ENCODE measurements around the gene AGRN. TPM values are rescaled to one million over a fixed set of nuclear protein-coding genes. Genes with fewer than 3 reads are reported as not detected.

Gene AGRN
- total and polyA plus RNA-seq, 8 donors = 3.5 to 459 (median 50.5) TPM

GRCh38 chr1:978835-979743, 40.8 kb upstream of the AGRN start:
- intact Hi-C loops (cut with DNase I; ENCODE audit: low total_unique reads) = loop anchor here (5.0 kb wide), 1 partner anchor 73 kb away; no protein-coding TSS in a partner anchor
- H3K4me1 ChIP-seq = peaks cover 7 to 19% (median 14%) of the 10 kb centered on the region in 4 donors
- no peak overlapping the region for H3K4me3 ChIP-seq
- no peaks in the 10 kb centered on the region for H3K9me3 ChIP-seq
- H3K36me3 ChIP-seq = no peaks in the 10 kb centered on the region
- peaks cover 0 to 72% (median 40%) of the 10 kb centered on the region in 3 donors for H3K27me3 ChIP-seq
- no peak for DNase-seq
- H3K27ac ChIP-seq = no peak overlapping the region
- 87 to 90% (median 88%) methylated on average over 34 to 60 of the region's 60 CpGs for WGBS, 5 donors
- TF ChIP-seq POLR2AphosphoS5 (IDR thresholded peaks at IDR 0.05) (no peak), EP300 (IDR thresholded peaks at IDR 0.05) (no peak), POLR2A (IDR thresholded peaks at IDR 0.05) (no peak)
- TF ChIP-seq, protein P1, sequence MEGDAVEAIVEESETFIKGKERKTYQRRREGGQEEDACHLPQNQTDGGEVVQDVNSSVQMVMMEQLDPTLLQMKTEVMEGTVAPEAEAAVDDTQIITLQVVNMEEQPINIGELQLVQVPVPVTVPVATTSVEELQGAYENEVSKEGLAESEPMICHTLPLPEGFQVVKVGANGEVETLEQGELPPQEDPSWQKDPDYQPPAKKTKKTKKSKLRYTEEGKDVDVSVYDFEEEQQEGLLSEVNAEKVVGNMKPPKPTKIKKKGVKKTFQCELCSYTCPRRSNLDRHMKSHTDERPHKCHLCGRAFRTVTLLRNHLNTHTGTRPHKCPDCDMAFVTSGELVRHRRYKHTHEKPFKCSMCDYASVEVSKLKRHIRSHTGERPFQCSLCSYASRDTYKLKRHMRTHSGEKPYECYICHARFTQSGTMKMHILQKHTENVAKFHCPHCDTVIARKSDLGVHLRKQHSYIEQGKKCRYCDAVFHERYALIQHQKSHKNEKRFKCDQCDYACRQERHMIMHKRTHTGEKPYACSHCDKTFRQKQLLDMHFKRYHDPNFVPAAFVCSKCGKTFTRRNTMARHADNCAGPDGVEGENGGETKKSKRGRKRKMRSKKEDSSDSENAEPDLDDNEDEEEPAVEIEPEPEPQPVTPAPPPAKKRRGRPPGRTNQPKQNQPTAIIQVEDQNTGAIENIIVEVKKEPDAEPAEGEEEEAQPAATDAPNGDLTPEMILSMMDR (IDR thresholded peaks at IDR 0.05) = no peak

DNA sequence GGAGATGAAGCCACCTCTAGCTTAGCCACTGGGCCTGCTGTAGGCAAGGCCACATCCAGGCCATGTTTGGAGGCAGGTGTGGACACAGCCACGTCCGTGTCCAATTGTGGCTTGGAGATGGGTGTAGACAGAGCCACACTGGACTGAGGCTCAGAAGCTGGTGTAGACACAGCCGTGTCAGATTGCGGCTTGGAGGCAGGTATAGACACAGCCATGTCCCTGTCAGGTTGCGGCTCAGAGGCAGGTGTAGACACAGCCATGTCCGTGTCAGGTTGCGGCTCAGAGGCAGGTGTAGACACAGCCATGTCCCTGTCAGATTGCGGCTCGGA, 40.2 kb upstream of the AGRN start:
- H3K9me3 ChIP-seq = no peaks in the 10 kb centered on the region
- intact Hi-C loops (cut with DNase I; ENCODE audit: low total_unique reads) = loop anchor here (5.0 kb wide), 2 partner anchors 73 to 83 kb away; no protein-coding TSS in a partner anchor
- no peak for DNase-seq
- H3K27ac ChIP-seq = no peak overlapping the region
- WGBS, 5 donors = 85 to 95% (median 92%) methylated on average over 5 to 9 of the region's 9 CpGs
- no peaks in the 10 kb centered on the region for H3K36me3 ChIP-seq
- H3K4me1 ChIP-seq = peaks cover 7 to 23% (median 16%) of the 10 kb centered on the region in 4 donors
- TF ChIP-seq EP300 (IDR thresholded peaks at IDR 0.05) = no peak
- no peak for TF ChIP-seq POLR2AphosphoS5 (IDR thresholded peaks at IDR 0.05)
- TF ChIP-seq POLR2A (IDR thresholded peaks at IDR 0.05) = no peak
- peaks cover 0 to 72% (median 36%) of the 10 kb centered on the region in 3 donors for H3K27me3 ChIP-seq
- H3K4me3 ChIP-seq = no peak overlapping the region

DNA sequence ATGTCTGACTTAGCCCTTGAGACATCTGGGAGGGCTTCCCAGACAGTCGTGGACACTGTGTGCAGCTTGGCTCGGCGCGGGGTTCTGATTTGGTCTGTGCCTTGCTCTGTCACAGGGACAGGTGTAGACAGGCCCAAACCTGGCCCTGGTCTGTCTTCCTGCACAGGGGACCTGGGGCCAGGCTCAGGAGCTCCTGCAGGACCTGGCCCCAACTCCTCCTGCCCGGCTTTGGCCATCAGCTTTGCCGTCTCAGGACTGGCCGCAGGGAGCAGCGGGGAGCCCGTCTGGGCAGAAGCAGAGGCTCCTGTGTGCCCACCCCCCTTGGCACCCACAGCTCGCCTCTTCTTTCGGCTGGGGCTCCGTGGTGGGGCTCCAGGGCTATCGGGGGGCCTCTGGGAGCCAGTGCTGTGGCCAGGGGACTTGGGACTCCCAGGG, 39.8 kb upstream of the AGRN start:
- intact Hi-C loops (cut with DNase I; ENCODE audit: low total_unique reads) = loop anchor here (5.0 kb wide), 1 partner anchor 82 kb away; no protein-coding TSS in a partner anchor
- peaks cover 7 to 21% (median 16%) of the 10 kb centered on the region in 4 donors for H3K4me1 ChIP-seq
- WGBS, 5 donors = 70 to 81% (median 75%) methylated on average over 8 to 13 of the region's 13 CpGs
- no peak for DNase-seq
- H3K36me3 ChIP-seq = no peaks in the 10 kb centered on the region
- H3K9me3 ChIP-seq = no peaks in the 10 kb centered on the region
- H3K27ac ChIP-seq = no peak overlapping the region
- TF ChIP-seq, protein P1 (IDR thresholded peaks at IDR 0.05) = no peak
- TF ChIP-seq EP300 (IDR thresholded peaks at IDR 0.05) = no peak
- TF ChIP-seq POLR2AphosphoS5 (IDR thresholded peaks at IDR 0.05) = no peak
- no peak for TF ChIP-seq POLR2A (IDR thresholded peaks at IDR 0.05)
- no peak overlapping the region for H3K4me3 ChIP-seq
- peaks cover 0 to 72% (median 40%) of the 10 kb centered on the region in 3 donors for H3K27me3 ChIP-seq

DNA sequence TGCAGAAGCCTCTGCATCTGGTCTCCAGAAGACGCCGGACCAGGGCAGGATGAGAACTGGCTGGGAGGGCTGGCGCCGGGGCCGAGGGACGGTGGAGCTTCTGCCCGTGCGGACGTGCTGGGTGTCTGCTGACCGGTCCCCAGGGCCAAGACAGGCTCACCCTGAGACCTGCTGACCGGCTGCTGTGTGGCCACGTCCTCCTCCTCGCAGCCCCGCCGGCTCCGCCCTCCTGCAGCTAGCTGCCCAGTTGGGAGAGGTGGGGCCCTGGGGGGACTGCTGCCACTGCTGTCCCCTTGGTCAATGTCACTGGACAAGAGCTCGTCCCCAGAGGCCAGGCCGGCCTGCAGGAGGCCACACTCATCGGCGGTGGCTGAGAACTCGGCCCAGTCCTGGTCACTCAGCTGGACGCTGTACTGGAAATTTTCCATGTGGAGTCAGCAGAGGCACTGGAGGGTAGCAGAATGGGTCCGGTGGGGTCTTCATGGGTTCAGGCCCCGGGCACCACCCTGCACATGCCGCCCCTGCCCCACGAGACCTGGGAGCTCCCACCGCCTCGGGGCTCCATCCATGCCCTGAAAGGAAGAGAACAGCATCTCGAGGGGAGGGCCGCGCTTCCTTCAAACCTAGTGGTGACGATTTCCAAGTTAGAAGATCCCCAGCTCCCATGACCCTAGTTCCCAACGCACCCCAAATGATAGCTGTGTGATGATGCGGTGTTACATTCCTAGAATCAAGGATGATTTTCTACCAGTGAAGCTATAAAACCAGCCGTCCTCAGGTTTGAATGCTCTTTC, 39.1 kb upstream of the AGRN start:
- Histone ChIP-seq H3K36me3 (no peaks in the 10 kb centered on the region), H3K27ac (no peak overlapping the region), H3K4me1 (peaks cover 6 to 15% (median 11%) of the 10 kb centered on the region in 4 donors), H3K27me3 (peaks cover 0 to 72% (median 38%) of the 10 kb centered on the region in 3 donors), H3K4me3 (no peak overlapping the region), H3K9me3 (no peaks in the 10 kb centered on the region)
- whole genome bisulfite sequencing, 5 donors = 62 to 69% (median 63%) methylated on average over 25 to 35 of the region's 35 CpGs
- no peak for DNase-seq
- intact Hi-C loops (cut with DNase I; ENCODE audit: low total_unique reads) = loop anchor here (5.0 kb wide), 1 partner anchor 82 kb away; no protein-coding TSS in a partner anchor
- TF ChIP-seq POLR2A (IDR thresholded peaks at IDR 0.05) (no peak), POLR2AphosphoS5 (IDR thresholded peaks at IDR 0.05) (no peak), EP300 (IDR thresholded peaks at IDR 0.05) (no peak)
- TF ChIP-seq, protein P1 (IDR thresholded peaks at IDR 0.05) = no peak
